ENCODE results near the gene ADAMTSL1. TPM values are rescaled to one million over a fixed set of nuclear protein-coding genes. Genes with fewer than 3 reads are reported as not detected.

Gene ADAMTSL1
- total and polyA plus RNA-seq, 5 donors from 2014 or later = not detected

- Histone ChIP-seq H3K27me3 (ENCODE audit: control insufficient read depth, insufficient read depth, low read length) (no peaks in the 10 kb centered on the region), H3K9me3 (ENCODE audit: control insufficient read depth in 2 of 2, low read length in 2 of 2) (peaks cover 9 to 12% of the 10 kb centered on the region in 2 experiments), H3K4me1 (ENCODE audit: control insufficient read depth, insufficient read depth, low read length, poor library complexity, severe bottlenecking) (no peaks in the 10 kb centered on the region), H3K4me3 (ENCODE audit: low read depth, low read length) (no peak overlapping the region), H3K27ac (ENCODE audit: insufficient read depth, low read length, poor library complexity, severe bottlenecking) (no peak overlapping the region), H3K36me3 (ENCODE audit: control insufficient read depth, insufficient read depth, low read length) (no peaks in the 10 kb centered on the region)
- peak overlapping the region in 1 of 3 donors; percentile 78 for H3K27ac Mint-ChIP-seq
- no peaks in the 10 kb centered on the region for H3K36me3 Mint-ChIP-seq
- DNase-seq (peak in 1 of 3 donors; percentile 50), ATAC-seq (ENCODE audit: low read depth in 2 of 2) (no peak)
- peaks cover 0 to 14% (median 1%) of the 10 kb centered on the region in 4 donors for H3K4me1 Mint-ChIP-seq
- H3K4me3 Mint-ChIP-seq = no peak overlapping the region
- peaks cover 21% of the 10 kb centered on the region for H3K27me3 Mint-ChIP-seq
- peaks cover 0 to 25% (median 11%) of the 10 kb centered on the region in 7 donors for H3K9me3 Mint-ChIP-seq
Measured at GRCh38 chr9:18896531-18897179, 422.7 kb downstream of the ADAMTSL1 start.

- Mint-ChIP-seq H3K4me1 (peaks cover 0 to 10% (median 0%) of the 10 kb centered on the region in 4 donors), H3K27ac (no peak overlapping the region), H3K36me3 (no peaks in the 10 kb centered on the region), H3K9me3 (peaks cover 0 to 19% (median 7%) of the 10 kb centered on the region in 7 donors), H3K27me3 (peaks cover 16% of the 10 kb centered on the region), H3K4me3 (no peak overlapping the region)
- Histone ChIP-seq H3K36me3 (ENCODE audit: control insufficient read depth, insufficient read depth, low read length) (no peaks in the 10 kb centered on the region), H3K4me1 (ENCODE audit: control insufficient read depth, insufficient read depth, low read length, poor library complexity, severe bottlenecking) (no peaks in the 10 kb centered on the region), H3K27me3 (ENCODE audit: control insufficient read depth, insufficient read depth, low read length) (no peaks in the 10 kb centered on the region), H3K4me3 (ENCODE audit: low read depth, low read length) (no peak overlapping the region), H3K9me3 (ENCODE audit: control insufficient read depth in 2 of 2, low read length in 2 of 2) (peaks cover 0 to 5% of the 10 kb centered on the region in 2 experiments), H3K27ac (ENCODE audit: insufficient read depth, low read length, poor library complexity, severe bottlenecking) (no peak overlapping the region)
- no peak for DNase-seq
- ATAC-seq (ENCODE audit: low read depth in 2 of 2) = no peak
Measured at GRCh38 chr9:18903450-18903849, 429.5 kb downstream of the ADAMTSL1 start.

- H3K27me3 Mint-ChIP-seq = peaks cover 11% of the 10 kb centered on the region
- H3K36me3 ChIP-seq (ENCODE audit: control insufficient read depth, insufficient read depth, low read length) = no peaks in the 10 kb centered on the region
- H3K36me3 Mint-ChIP-seq = no peaks in the 10 kb centered on the region
- H3K27me3 ChIP-seq (ENCODE audit: control insufficient read depth, insufficient read depth, low read length) = no peaks in the 10 kb centered on the region
- DNase-seq = no peak
- H3K27ac Mint-ChIP-seq = no peak overlapping the region
- H3K27ac ChIP-seq (ENCODE audit: insufficient read depth, low read length, poor library complexity, severe bottlenecking) = no peak overlapping the region
- ATAC-seq (ENCODE audit: low read depth in 2 of 2) = no peak
- H3K9me3 Mint-ChIP-seq = peaks cover 0 to 16% (median 4%) of the 10 kb centered on the region in 7 donors
- H3K4me3 ChIP-seq (ENCODE audit: low read depth, low read length) = no peak overlapping the region
- peaks cover 0 to under 1% (median 0%) of the 10 kb centered on the region in 4 donors for H3K4me1 Mint-ChIP-seq
- peak overlapping the region in 1 of 4 donors; percentile 2 for H3K4me3 Mint-ChIP-seq
- peaks cover 0 to 5% of the 10 kb centered on the region in 2 experiments for H3K9me3 ChIP-seq (ENCODE audit: control insufficient read depth in 2 of 2, low read length in 2 of 2)
- H3K4me1 ChIP-seq (ENCODE audit: control insufficient read depth, insufficient read depth, low read length, poor library complexity, severe bottlenecking) = no peaks in the 10 kb centered on the region
Measured at GRCh38 chr9:18905028-18905882, 431.3 kb downstream of the ADAMTSL1 start.

- no peaks in the 10 kb centered on the region for H3K27me3 ChIP-seq (ENCODE audit: control insufficient read depth, insufficient read depth, low read length)
- Mint-ChIP-seq H3K4me1 (no peaks in the 10 kb centered on the region), H3K9me3 (peaks cover 0 to 16% (median 4%) of the 10 kb centered on the region in 7 donors), H3K4me3 (peak overlapping the region in 1 of 4 donors; percentile 2), H3K27ac (no peak overlapping the region), H3K36me3 (no peaks in the 10 kb centered on the region), H3K27me3 (peaks cover 9% of the 10 kb centered on the region)
- H3K27ac ChIP-seq (ENCODE audit: insufficient read depth, low read length, poor library complexity, severe bottlenecking) = no peak overlapping the region
- DNase-seq (no peak), ATAC-seq (ENCODE audit: low read depth in 2 of 2) (no peak)
- H3K9me3 ChIP-seq (ENCODE audit: control insufficient read depth in 2 of 2, low read length in 2 of 2) = peaks cover 0 to 5% of the 10 kb centered on the region in 2 experiments
- H3K4me1 ChIP-seq (ENCODE audit: control insufficient read depth, insufficient read depth, low read length, poor library complexity, severe bottlenecking) = no peaks in the 10 kb centered on the region
- H3K36me3 ChIP-seq (ENCODE audit: control insufficient read depth, insufficient read depth, low read length) = no peaks in the 10 kb centered on the region
- H3K4me3 ChIP-seq (ENCODE audit: low read depth, low read length) = no peak overlapping the region
Measured at GRCh38 chr9:18905883-18906629, 432.1 kb downstream of the ADAMTSL1 start.

- Mint-ChIP-seq H3K4me3 (no peak overlapping the region), H3K9me3 (peaks cover 0 to 9% (median 2%) of the 10 kb centered on the region in 7 donors), H3K27ac (no peak overlapping the region), H3K36me3 (no peaks in the 10 kb centered on the region), H3K27me3 (peaks cover 7% of the 10 kb centered on the region), H3K4me1 (no peaks in the 10 kb centered on the region)
- no peak overlapping the region for H3K27ac ChIP-seq (ENCODE audit: insufficient read depth, low read length, poor library complexity, severe bottlenecking)
- H3K9me3 ChIP-seq (ENCODE audit: control insufficient read depth in 2 of 2, low read length in 2 of 2) = no peaks in the 10 kb centered on the region
- no peaks in the 10 kb centered on the region for H3K36me3 ChIP-seq (ENCODE audit: control insufficient read depth, insufficient read depth, low read length)
- no peak overlapping the region for H3K4me3 ChIP-seq (ENCODE audit: low read depth, low read length)
- no peaks in the 10 kb centered on the region for H3K4me1 ChIP-seq (ENCODE audit: control insufficient read depth, insufficient read depth, low read length, poor library complexity, severe bottlenecking)
- DNase-seq = no peak
- H3K27me3 ChIP-seq (ENCODE audit: control insufficient read depth, insufficient read depth, low read length) = no peaks in the 10 kb centered on the region
- ATAC-seq (ENCODE audit: low read depth in 2 of 2) = no peak
Measured at GRCh38 chr9:18906656-18907395, 432.9 kb downstream of the ADAMTSL1 start.

- Mint-ChIP-seq H3K4me1 (no peaks in the 10 kb centered on the region), H3K9me3 (peaks cover 0 to 2% (median 0%) of the 10 kb centered on the region in 7 donors), H3K27me3 (peaks cover 4% of the 10 kb centered on the region), H3K36me3 (no peaks in the 10 kb centered on the region), H3K27ac (no peak overlapping the region), H3K4me3 (no peak overlapping the region)
- Histone ChIP-seq H3K27ac (ENCODE audit: insufficient read depth, low read length, poor library complexity, severe bottlenecking) (no peak overlapping the region), H3K9me3 (ENCODE audit: control insufficient read depth in 2 of 2, low read length in 2 of 2) (no peaks in the 10 kb centered on the region), H3K27me3 (ENCODE audit: control insufficient read depth, insufficient read depth, low read length) (no peaks in the 10 kb centered on the region), H3K4me1 (ENCODE audit: control insufficient read depth, insufficient read depth, low read length, poor library complexity, severe bottlenecking) (no peaks in the 10 kb centered on the region), H3K36me3 (ENCODE audit: control insufficient read depth, insufficient read depth, low read length) (no peaks in the 10 kb centered on the region), H3K4me3 (ENCODE audit: low read depth, low read length) (no peak overlapping the region)
- ATAC-seq (ENCODE audit: low read depth in 2 of 2) (no peak), DNase-seq (no peak)
Measured at GRCh38 chr9:18907927-18908625, 434.1 kb downstream of the ADAMTSL1 start.
